ENCODE measurements around the gene ENPP3.

Gene ENPP3

DNA sequence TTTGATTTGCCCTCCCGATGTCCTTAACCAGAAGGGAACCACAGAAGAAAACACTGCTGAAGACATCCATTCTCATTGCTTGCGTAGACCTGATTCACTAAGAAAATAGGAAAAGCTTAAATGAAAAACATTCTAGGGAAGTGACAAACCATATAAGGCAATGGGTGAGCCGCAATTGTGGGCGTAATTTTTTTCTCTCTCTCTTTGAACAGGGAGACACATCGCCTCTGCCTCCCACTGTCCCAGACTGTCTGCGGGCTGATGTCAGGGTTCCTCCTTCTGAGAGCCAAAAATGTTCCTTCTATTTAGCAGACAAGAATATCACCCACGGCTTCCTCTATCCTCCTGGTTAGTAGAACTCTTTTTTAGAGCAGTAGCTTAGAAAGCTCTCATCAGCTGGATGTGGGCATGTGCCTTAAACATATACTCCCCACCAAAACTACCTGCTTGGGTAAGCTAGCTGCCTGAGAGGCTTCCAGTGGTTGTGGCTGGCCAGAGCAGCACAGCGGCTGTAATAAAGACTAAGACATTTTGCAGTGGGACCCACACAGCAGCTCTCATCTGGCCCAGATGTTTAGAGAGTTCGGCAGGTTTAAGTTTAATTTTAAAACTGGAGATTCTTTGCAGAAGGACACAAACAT lies 96.4 kb downstream of the ENPP3 start:
- TF ChIP-seq, protein P1, sequence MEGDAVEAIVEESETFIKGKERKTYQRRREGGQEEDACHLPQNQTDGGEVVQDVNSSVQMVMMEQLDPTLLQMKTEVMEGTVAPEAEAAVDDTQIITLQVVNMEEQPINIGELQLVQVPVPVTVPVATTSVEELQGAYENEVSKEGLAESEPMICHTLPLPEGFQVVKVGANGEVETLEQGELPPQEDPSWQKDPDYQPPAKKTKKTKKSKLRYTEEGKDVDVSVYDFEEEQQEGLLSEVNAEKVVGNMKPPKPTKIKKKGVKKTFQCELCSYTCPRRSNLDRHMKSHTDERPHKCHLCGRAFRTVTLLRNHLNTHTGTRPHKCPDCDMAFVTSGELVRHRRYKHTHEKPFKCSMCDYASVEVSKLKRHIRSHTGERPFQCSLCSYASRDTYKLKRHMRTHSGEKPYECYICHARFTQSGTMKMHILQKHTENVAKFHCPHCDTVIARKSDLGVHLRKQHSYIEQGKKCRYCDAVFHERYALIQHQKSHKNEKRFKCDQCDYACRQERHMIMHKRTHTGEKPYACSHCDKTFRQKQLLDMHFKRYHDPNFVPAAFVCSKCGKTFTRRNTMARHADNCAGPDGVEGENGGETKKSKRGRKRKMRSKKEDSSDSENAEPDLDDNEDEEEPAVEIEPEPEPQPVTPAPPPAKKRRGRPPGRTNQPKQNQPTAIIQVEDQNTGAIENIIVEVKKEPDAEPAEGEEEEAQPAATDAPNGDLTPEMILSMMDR (IDR thresholded peaks at IDR 0.05; ENCODE audit: low read depth, low read length), result no peak
- no peak for DNase-seq (ENCODE audit: extremely low read depth, low read depth)

DNA sequence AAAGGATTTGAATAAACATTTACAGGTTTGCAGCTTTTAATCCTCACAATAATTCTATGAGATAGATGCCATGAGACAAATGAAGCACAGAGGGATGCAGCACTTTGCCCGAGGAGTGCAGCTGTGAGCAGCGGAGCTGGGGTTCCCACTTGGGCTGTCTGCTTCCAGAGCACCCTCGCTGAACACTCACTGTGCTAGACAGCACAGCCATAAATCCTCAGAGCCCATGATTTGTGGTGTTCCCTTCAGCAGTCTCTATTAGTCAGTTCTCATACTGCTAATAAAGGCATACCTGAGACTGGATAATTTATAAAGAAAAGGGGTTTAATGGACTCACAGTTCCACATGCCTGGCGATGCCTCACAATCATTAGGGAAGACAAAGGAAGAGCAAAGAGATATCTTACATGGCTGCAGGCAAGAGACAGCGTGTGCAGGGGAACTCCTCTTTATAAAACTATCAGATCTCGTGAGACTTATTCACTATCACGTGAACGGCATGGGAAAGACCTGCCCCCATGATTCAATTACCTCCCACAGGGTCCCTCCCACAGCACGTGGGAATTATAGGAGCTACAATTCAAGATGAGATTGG lies 99.0 kb downstream of the ENPP3 start:
- TF ChIP-seq, protein P1 (IDR thresholded peaks at IDR 0.05; ENCODE audit: low read depth, low read length), result no peak
- DNase-seq (ENCODE audit: extremely low read depth, low read depth), result no peak

DNA sequence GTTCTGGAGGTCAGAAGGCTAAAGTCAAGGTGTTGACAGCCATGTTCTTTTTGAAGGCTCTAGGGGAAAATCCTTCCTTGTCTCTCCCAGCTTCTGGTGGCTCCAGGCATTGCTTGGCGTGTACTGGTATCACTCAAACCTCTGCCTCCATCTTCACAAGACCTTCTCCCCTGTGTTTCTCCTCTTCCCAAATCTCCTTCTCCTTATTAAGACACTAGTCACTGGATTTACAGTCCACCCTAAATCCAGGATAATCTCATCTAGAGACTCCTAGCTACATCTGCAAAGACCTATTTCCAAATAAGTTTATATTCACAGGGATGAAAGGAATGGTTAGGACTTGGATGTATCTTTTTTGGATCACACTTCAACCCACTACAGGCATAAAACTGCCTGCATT lies 99.7 kb downstream of the ENPP3 start:
- TF ChIP-seq, protein P1 (IDR thresholded peaks at IDR 0.05; ENCODE audit: low read depth, low read length), result no peak
- no peak for DNase-seq (ENCODE audit: extremely low read depth, low read depth)

DNA sequence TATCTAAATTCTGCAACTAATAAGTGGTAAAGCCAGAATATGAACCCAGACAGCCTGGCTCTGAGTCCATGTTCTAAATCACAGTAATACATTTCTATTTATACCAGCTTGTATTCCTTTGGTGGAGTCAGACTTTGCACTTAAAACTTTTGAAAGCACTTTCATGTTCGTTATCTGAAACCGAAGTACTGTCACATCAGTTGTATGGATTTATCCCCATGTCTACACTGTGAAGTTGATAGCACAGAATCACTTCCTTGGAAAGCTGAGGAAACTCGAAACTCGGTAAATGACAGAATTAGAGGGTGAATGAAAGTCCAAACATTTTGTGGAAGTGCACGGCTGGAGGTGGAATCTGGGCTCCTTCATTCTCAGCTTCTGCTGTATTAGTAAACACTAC lies 102.0 kb downstream of the ENPP3 start:
- no peak for DNase-seq (ENCODE audit: extremely low read depth, low read depth)
- TF ChIP-seq, protein P1 (IDR thresholded peaks at IDR 0.05; ENCODE audit: low read depth, low read length), result no peak

DNA sequence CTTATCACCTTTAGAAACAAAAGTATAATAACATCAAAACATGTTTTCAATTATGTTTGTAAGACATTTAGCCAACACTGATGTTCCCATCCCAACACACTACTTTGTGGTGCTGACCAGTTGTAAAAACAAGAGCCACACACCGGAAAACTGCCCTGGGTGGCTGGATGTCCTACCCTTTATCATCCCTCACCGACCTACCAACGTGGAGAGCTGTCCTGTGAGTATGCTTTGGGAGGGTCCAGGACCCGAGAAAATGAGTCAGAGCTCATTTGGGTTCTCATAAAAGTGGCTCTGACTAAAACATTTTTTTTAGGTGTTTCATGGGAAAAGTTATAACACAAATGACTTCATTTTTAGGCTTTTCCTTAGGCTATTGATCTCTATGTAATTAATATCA lies 103.1 kb downstream of the ENPP3 start:
- DNase-seq (ENCODE audit: extremely low read depth, low read depth), result no peak

DNA sequence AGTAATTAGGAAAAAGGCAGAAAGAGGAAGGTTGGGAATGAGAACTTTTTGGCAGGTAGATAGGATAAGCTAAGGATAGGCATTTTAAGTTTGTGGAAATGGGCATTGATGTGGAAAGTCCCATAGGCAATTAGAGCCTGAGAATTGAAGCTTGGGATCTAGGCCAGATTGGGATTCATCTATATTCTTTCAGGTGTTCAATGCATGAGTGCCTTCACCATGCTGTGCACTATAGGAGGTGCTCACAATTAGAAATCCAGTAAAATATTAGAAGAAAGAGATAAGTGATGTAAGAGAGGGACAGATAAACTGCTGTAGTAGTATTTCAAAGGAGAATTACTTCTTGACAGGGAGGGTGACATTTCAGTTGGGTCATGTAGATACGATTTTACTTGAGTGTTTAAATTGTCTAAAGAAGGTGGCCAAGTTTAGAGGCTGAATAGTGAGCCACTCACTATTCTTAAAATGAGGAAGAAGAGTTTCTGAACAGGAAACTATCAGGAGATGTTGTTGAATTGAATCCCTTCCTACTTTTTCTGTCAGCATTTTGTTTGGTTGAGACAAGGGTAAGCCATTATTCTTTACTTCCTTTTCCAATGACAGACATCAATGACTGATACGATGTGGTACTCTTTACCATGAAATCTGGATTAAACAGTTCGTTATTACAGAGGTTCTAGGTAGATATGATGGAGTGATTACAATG lies 104.7 kb downstream of the ENPP3 start:
- TF ChIP-seq, protein P1 (IDR thresholded peaks at IDR 0.05; ENCODE audit: low read depth, low read length), result no peak
- DNase-seq (ENCODE audit: extremely low read depth, low read depth), result no peak

More for the DNA sequence above, 103.1 kb downstream of the ENPP3 start:
- TF ChIP-seq, protein P1 (IDR thresholded peaks at IDR 0.05; ENCODE audit: low read depth, low read length), result no peak
